Chondrocyte (in vitro differentiated cells): Measurements from ENCODE around the gene GALNT17. TPM values are rescaled to one million over a fixed set of nuclear protein-coding genes. Genes with fewer than 3 reads are reported as not detected.

Source experiments
- DNase-seq: peaks from one replicate; pipeline ENCODE4 v3.0.0; 2021; ENCODE audit warnings: mixed read lengths, low spot score
- H3K27ac Mint-ChIP-seq: one replicate; pipeline ENCODE4 v1.8.0; 2021; ENCODE audit warnings: mild to moderate bottlenecking, moderate library complexity, mixed read lengths; ENCODE audit not compliant: unreplicated experiment
- H3K27me3 Mint-ChIP-seq: 2 replicates; pipeline ENCODE4 v1.8.0; 2021; ENCODE audit warnings: low read depth, mixed read lengths
- H3K36me3 Mint-ChIP-seq: 2 replicates; pipeline ENCODE4 v1.8.0; 2021; ENCODE audit warnings: low read depth, mixed read lengths
- H3K4me1 Mint-ChIP-seq: 2 replicates; pipeline ENCODE4 v1.8.0; 2021; ENCODE audit warnings: low read depth, mild to moderate bottlenecking, mixed read lengths
- H3K4me3 Mint-ChIP-seq: one replicate; pipeline ENCODE4 v1.8.0; 2021; ENCODE audit warnings: mild to moderate bottlenecking, moderate library complexity, mixed read lengths; ENCODE audit not compliant: unreplicated experiment
- H3K9me3 Mint-ChIP-seq: 2 replicates; pipeline ENCODE4 v1.8.0; 2021; ENCODE audit warnings: low read depth, mixed read lengths
- total RNA-seq: library from RNA; stranded (reverse); gene quantifications from 3 replicates; pipeline ENCODE4 v1.2.1, GENCODE V29; 2021
- TF ChIP-seq, protein P1 (sequence below): fragments of 200-600 bp; sonication (generic); IDR thresholded peaks from 2 replicates; pipeline ENCODE4 v1.5.0; 2021; ENCODE audit warnings: antibody characterized with exemption, mild to moderate bottlenecking, moderate library complexity

The GALNT17 gene
- total RNA-seq, 1 donor from 2014 or later = 24.4 TPM

GRCh38 chr7:71267734-71268469 lies 136.0 kb downstream of the GALNT17 start:
- Mint-ChIP-seq H3K36me3 (peaks cover 2% of the 10 kb centered on the region), H3K27ac (no peak overlapping the region), H3K9me3 (peaks cover 12% of the 10 kb centered on the region), H3K27me3 (no peaks in the 10 kb centered on the region), H3K4me1 (peaks cover 48% of the 10 kb centered on the region), H3K4me3 (no peak overlapping the region)
- no peak for DNase-seq
- TF ChIP-seq, protein P1, sequence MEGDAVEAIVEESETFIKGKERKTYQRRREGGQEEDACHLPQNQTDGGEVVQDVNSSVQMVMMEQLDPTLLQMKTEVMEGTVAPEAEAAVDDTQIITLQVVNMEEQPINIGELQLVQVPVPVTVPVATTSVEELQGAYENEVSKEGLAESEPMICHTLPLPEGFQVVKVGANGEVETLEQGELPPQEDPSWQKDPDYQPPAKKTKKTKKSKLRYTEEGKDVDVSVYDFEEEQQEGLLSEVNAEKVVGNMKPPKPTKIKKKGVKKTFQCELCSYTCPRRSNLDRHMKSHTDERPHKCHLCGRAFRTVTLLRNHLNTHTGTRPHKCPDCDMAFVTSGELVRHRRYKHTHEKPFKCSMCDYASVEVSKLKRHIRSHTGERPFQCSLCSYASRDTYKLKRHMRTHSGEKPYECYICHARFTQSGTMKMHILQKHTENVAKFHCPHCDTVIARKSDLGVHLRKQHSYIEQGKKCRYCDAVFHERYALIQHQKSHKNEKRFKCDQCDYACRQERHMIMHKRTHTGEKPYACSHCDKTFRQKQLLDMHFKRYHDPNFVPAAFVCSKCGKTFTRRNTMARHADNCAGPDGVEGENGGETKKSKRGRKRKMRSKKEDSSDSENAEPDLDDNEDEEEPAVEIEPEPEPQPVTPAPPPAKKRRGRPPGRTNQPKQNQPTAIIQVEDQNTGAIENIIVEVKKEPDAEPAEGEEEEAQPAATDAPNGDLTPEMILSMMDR = peak; percentile 35

DNA sequence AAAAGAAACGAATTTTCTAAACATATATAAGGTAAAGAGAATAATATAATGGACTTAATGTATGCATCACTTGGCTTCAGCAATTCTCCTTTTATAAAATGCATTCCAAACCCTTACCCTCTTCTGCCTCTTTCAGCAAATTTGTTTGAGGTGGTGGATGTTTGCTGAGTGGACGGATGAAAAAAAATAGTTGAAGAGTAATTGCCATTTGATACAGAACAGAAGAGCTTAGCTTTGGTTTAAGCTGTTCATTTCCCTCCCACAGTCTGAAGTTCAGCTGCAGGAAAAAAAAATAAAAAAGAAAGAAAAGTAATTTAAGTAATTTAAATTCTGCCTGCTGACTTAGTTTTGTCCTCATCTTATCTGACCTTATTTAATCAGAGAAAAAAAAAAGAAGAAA lies 138.6 kb downstream of the GALNT17 start:
- H3K9me3 Mint-ChIP-seq = peaks cover 9% of the 10 kb centered on the region
- TF ChIP-seq, protein P1 = no peak
- H3K4me1 Mint-ChIP-seq = peaks cover 73% of the 10 kb centered on the region
- no peak for DNase-seq
- H3K36me3 Mint-ChIP-seq = no peaks in the 10 kb centered on the region
- H3K4me3 Mint-ChIP-seq = no peak overlapping the region
- no peaks in the 10 kb centered on the region for H3K27me3 Mint-ChIP-seq
- peak overlapping the region; percentile 78 for H3K27ac Mint-ChIP-seq

DNA sequence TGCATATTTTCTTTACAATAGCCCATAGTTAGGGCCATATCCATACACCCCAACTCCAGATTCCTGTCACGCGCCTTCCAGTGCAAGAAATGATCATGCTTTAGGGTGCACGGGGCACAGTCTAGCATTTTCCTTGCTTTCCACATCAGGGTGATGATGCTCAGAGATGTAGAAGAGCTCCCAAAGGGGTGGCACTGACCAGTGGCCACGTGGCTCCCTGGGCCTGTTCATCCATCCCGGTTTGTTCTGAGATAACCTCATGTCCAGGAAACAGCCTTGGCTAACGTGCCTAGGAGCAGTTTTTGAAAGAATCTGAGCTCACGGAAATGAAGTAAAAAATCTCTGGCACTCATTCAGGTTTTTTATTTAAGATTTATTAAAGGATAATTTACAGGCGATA lies 139.3 kb downstream of the GALNT17 start:
- Mint-ChIP-seq H3K4me1 (peaks cover 74% of the 10 kb centered on the region), H3K9me3 (peaks cover 5% of the 10 kb centered on the region), H3K36me3 (no peaks in the 10 kb centered on the region), H3K27me3 (no peaks in the 10 kb centered on the region), H3K4me3 (no peak overlapping the region), H3K27ac (peak overlapping the region; percentile 78)
- no peak for DNase-seq
- TF ChIP-seq, protein P1 = no peak

GRCh38 chr7:71272509-71273490 lies 140.9 kb downstream of the GALNT17 start:
- Mint-ChIP-seq H3K36me3 (no peaks in the 10 kb centered on the region), H3K9me3 (peaks cover 3% of the 10 kb centered on the region), H3K27me3 (no peaks in the 10 kb centered on the region), H3K4me1 (peaks cover 62% of the 10 kb centered on the region), H3K4me3 (no peak overlapping the region), H3K27ac (peak overlapping the region; percentile 93)
- DNase-seq = no peak
- TF ChIP-seq, protein P1 = no peak

DNA sequence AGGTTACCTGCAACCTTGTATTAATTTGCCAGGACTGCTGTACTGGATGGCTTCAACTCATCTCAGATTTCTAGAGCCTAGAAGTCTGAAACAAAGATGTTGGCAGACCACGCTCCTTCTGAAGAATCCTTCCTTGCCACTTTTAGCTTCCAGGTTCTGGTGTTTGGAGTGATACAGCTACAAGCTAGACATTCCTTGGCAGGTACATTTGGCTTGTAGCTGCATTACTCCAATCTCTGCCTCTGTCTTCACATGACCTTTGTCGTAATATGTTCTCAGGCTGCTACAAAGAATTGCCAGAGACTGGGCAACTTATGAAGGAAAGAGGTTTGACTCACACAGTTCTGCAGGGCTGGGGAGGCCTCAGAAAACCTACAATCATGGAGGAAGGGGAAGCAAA lies 146.3 kb downstream of the GALNT17 start:
- Mint-ChIP-seq H3K27ac (no peak overlapping the region), H3K9me3 (no peaks in the 10 kb centered on the region), H3K4me3 (no peak overlapping the region), H3K4me1 (peaks cover 44% of the 10 kb centered on the region), H3K27me3 (no peaks in the 10 kb centered on the region), H3K36me3 (no peaks in the 10 kb centered on the region)
- TF ChIP-seq, protein P1 = no peak
- no peak for DNase-seq
